DND-41 (cell line): ENCODE data around the gene C1orf35.

Source experiments
- ATAC-seq: fragments of 200-7000 bp; cut with Tn5 transposase; 3 replicates; pipeline ENCODE4 v1.9.1; 2021; ENCODE audit warnings: low read depth; ENCODE audit not compliant: insufficient read depth
- DNase-seq: peaks from one replicate; pipeline ENCODE4 v3.0.0-alpha.2; 2020
- H2AFZ ChIP-seq: 2 replicates; pipeline ENCODE4 v1.6.0; 2012; ENCODE audit warnings: low read depth, low read length
- H3K27ac ChIP-seq: 2 replicates; pipeline ENCODE4 v1.5.1; 2012; ENCODE audit warnings: low read length, inconsistent platforms
- H3K27me3 ChIP-seq: fragments of 200-600 bp; sonication (generic); 2 replicates; pipeline ENCODE4 v1.6.0; 2012; ENCODE audit warnings: low read length, mild to moderate bottlenecking, inconsistent platforms; ENCODE audit not compliant: insufficient read depth, poor library complexity
- H3K36me3 ChIP-seq: 2 replicates; pipeline ENCODE4 v1.5.1; 2012; ENCODE audit warnings: low read length, inconsistent platforms; ENCODE audit not compliant: insufficient read depth
- H3K4me1 ChIP-seq: 2 replicates; pipeline ENCODE4 v1.5.1; 2012; ENCODE audit warnings: mild to moderate bottlenecking, low read length; ENCODE audit not compliant: insufficient read depth
- H3K4me2 ChIP-seq: 2 replicates; pipeline ENCODE4 v1.6.0; 2012; ENCODE audit warnings: mild to moderate bottlenecking, moderate library complexity, low read length, inconsistent platforms; ENCODE audit not compliant: insufficient read depth
- H3K4me3 ChIP-seq, 2 experiments: fragments of 200-600 bp in 1 of 2; shearing (Covaris generic) in 1 of 2; 2 replicates each; pipeline ENCODE4 v1.5.1; 2012 to 2016; ENCODE audit warnings: inconsistent platforms in 2 of 2, low read length in 2 of 2, mild to moderate bottlenecking in 2 of 2, low read depth in 1 of 2, moderate library complexity in 1 of 2
- H3K79me2 ChIP-seq: 2 replicates; pipeline ENCODE4 v1.6.0; 2012; ENCODE audit warnings: low read length, inconsistent platforms; ENCODE audit not compliant: insufficient read depth
- H3K9ac ChIP-seq: 2 replicates; pipeline ENCODE4 v1.6.0; 2012; ENCODE audit warnings: low read depth, mild to moderate bottlenecking, inconsistent platforms, low read length, moderate library complexity
- H3K9me3 ChIP-seq: 2 replicates; pipeline ENCODE4 v1.5.1; 2012; ENCODE audit warnings: low read length, moderate library complexity, mild to moderate bottlenecking, inconsistent platforms; ENCODE audit not compliant: insufficient read depth, severe bottlenecking
- H4K20me1 ChIP-seq: 2 replicates; pipeline ENCODE4 v1.6.0; 2012; ENCODE audit warnings: low read length; ENCODE audit not compliant: insufficient read depth
- CTCF ChIP-seq: IDR thresholded peaks from 2 replicates; pipeline ENCODE4 v1.5.1; 2012; ENCODE audit warnings: borderline replicate concordance, low read length, moderate library complexity, mild to moderate bottlenecking; ENCODE audit not compliant: poor library complexity, severe bottlenecking; ENCODE audit errors: extremely low read depth
- EZH2 ChIP-seq: IDR thresholded peaks from 3 replicates; pipeline ENCODE4 v1.6.1; 2012; ENCODE audit warnings: borderline replicate concordance, low read depth, mild to moderate bottlenecking, moderate library complexity, low read length, inconsistent platforms; ENCODE audit not compliant: severe bottlenecking

Gene C1orf35

GRCh38 chr1:228125185-228125584, 22.1 kb upstream of the C1orf35 start:
- Histone ChIP-seq H3K4me1 (no peaks in the 10 kb centered on the region), H3K27me3 (peaks cover 9% of the 10 kb centered on the region), H3K9me3 (no peaks in the 10 kb centered on the region), H3K36me3 (no peaks in the 10 kb centered on the region), H4K20me1 (no peaks in the 10 kb centered on the region), H3K4me3 (no peak overlapping the region), H2AFZ (peak overlapping the region; percentile 41; the same call in 1 of the 2 replicates), H3K27ac (no peak overlapping the region), H3K9ac (no peak overlapping the region), H3K4me2 (no peak overlapping the region), H3K79me2 (no peaks in the 10 kb centered on the region)
- ATAC-seq = no peak
- DNase-seq = no peak
- no peak for TF ChIP-seq EZH2
- no peak for TF ChIP-seq CTCF

GRCh38 chr1:228123505-228123904, 20.4 kb upstream of the C1orf35 start:
- no peaks in the 10 kb centered on the region for H4K20me1 ChIP-seq
- no peak for ATAC-seq
- DNase-seq = no peak
- H3K27me3 ChIP-seq = peaks cover 9% of the 10 kb centered on the region
- no peak overlapping the region for H3K4me2 ChIP-seq
- H3K9ac ChIP-seq = no peak overlapping the region
- no peak overlapping the region for H3K27ac ChIP-seq
- no peaks in the 10 kb centered on the region for H3K36me3 ChIP-seq
- no peaks in the 10 kb centered on the region for H3K4me1 ChIP-seq
- TF ChIP-seq CTCF = no peak
- TF ChIP-seq EZH2 = no peak
- H3K4me3 ChIP-seq = no peak overlapping the region
- H2AFZ ChIP-seq = no peak overlapping the region
- peaks cover 6% of the 10 kb centered on the region for H3K9me3 ChIP-seq
- H3K79me2 ChIP-seq = no peaks in the 10 kb centered on the region

- Histone ChIP-seq H4K20me1 (no peaks in the 10 kb centered on the region), H3K4me1 (no peaks in the 10 kb centered on the region), H3K9ac (no peak overlapping the region)
Measured at GRCh38 chr1:228122921-228123441, 19.9 kb upstream of the C1orf35 start.

More at GRCh38 chr1:228122921-228123441, 19.9 kb upstream of the C1orf35 start:
- ATAC-seq = no peak
- H2AFZ ChIP-seq = no peak overlapping the region
- no peak for TF ChIP-seq EZH2
- no peak for TF ChIP-seq CTCF
- H3K4me3 ChIP-seq = no peak overlapping the region
- H3K79me2 ChIP-seq = no peaks in the 10 kb centered on the region
- H3K27me3 ChIP-seq = peaks cover 9% of the 10 kb centered on the region
- H3K9me3 ChIP-seq = peaks cover 9% of the 10 kb centered on the region
- DNase-seq = no peak
- H3K27ac ChIP-seq = no peak overlapping the region
- no peaks in the 10 kb centered on the region for H3K36me3 ChIP-seq
- no peak overlapping the region for H3K4me2 ChIP-seq
